GM23338 (cell line): ENCODE results near the gene YAP1. TPM values are rescaled to one million over a fixed set of nuclear protein-coding genes. Genes with fewer than 3 reads are reported as not detected.

Source experiments
- ATAC-seq: fragments of 200-7000 bp; cut with Tn5 transposase; 3 replicates; pipeline ENCODE4 v1.9.1; 2020
- DNase-seq: peaks from one replicate; pipeline ENCODE4 v3.0.0-alpha.2; 2015; ENCODE audit warnings: low spot score
- H2AFZ ChIP-seq: fragments of 200-600 bp; sonication (generic); 2 replicates; pipeline ENCODE4 v1.8.0; 2016; ENCODE audit warnings: antibody characterized with exemption, mild to moderate bottlenecking, moderate library complexity
- H3F3A ChIP-seq: fragments of 200-600 bp; sonication (generic); replicated peaks from 2 replicates; pipeline ENCODE4 v1.8.0; 2017; ENCODE audit warnings: antibody characterized with exemption, mixed run types, low read depth
- H3K27ac ChIP-seq: fragments of 200-600 bp; sonication (generic); 2 replicates; pipeline ENCODE4 v1.6.1; 2016; ENCODE audit warnings: low read depth
- H3K27me3 ChIP-seq: fragments of 200-600 bp; sonication (generic); 2 replicates; pipeline ENCODE4 v1.8.0; 2016; ENCODE audit warnings: mild to moderate bottlenecking, mixed run types, moderate library complexity; ENCODE audit not compliant: insufficient read depth
- H3K36me3 ChIP-seq: fragments of 200-600 bp; sonication (generic); 2 replicates; pipeline ENCODE4 v1.8.0; 2016; ENCODE audit warnings: mild to moderate bottlenecking; ENCODE audit not compliant: insufficient read depth
- H3K4me1 ChIP-seq: fragments of 200-600 bp; sonication (generic); 2 replicates; pipeline ENCODE4 v1.8.0; 2016; ENCODE audit warnings: mild to moderate bottlenecking, moderate library complexity; ENCODE audit not compliant: insufficient read depth
- H3K4me2 ChIP-seq: fragments of 200-600 bp; sonication (generic); 2 replicates; pipeline ENCODE4 v1.7.1; 2017; ENCODE audit warnings: mixed run types
- H3K4me3 ChIP-seq: fragments of 200-600 bp; sonication (generic); 2 replicates; pipeline ENCODE4 v1.6.1; 2016; ENCODE audit warnings: mixed run types
- H3K79me2 ChIP-seq: fragments of 200-600 bp; sonication (generic); replicated peaks from 2 replicates; pipeline ENCODE4 v1.8.0; 2017; ENCODE audit warnings: mild to moderate bottlenecking; ENCODE audit not compliant: insufficient read depth
- H3K9me2 ChIP-seq: fragments of 200-600 bp; sonication (generic); 2 replicates; pipeline ENCODE4 v1.8.0; 2017; ENCODE audit not compliant: insufficient read depth
- H4K20me1 ChIP-seq: fragments of 200-600 bp; sonication (generic); replicated peaks from 2 replicates; pipeline ENCODE4 v1.8.0; 2017; ENCODE audit warnings: mild to moderate bottlenecking; ENCODE audit not compliant: insufficient read depth
- H3K27ac Mint-ChIP-seq: 2 replicates; pipeline ENCODE4 v1.8.0; 2020; ENCODE audit warnings: inconsistent platforms, mild to moderate bottlenecking, moderate library complexity, mixed read lengths
- H3K27me3 Mint-ChIP-seq: 3 replicates; pipeline ENCODE4 v1.8.0; 2022; ENCODE audit warnings: low read depth, mild to moderate bottlenecking, moderate library complexity, mixed read lengths, inconsistent platforms; ENCODE audit not compliant: insufficient read depth, poor library complexity
- H3K36me3 Mint-ChIP-seq: 3 replicates; pipeline ENCODE4 v1.8.0; 2021; ENCODE audit warnings: low read depth, mild to moderate bottlenecking, inconsistent platforms, moderate library complexity, mixed read lengths
- H3K4me1 Mint-ChIP-seq: 3 replicates; pipeline ENCODE4 v1.8.0; 2020; ENCODE audit warnings: mild to moderate bottlenecking, inconsistent platforms, mixed read lengths
- H3K4me3 Mint-ChIP-seq: 3 replicates; pipeline ENCODE4 v1.8.0; 2021; ENCODE audit warnings: moderate library complexity, mild to moderate bottlenecking, inconsistent platforms, mixed read lengths
- H3K9me3 Mint-ChIP-seq: 3 replicates; pipeline ENCODE4 v1.8.0; 2020; ENCODE audit warnings: moderate library complexity, mild to moderate bottlenecking, inconsistent platforms, mixed read lengths
- CREB1 ChIP-seq: fragments of 250-450 bp; sonication (Bioruptor Pico); IDR thresholded peaks from 2 replicates; pipeline ENCODE4 v1.5.0; 2020; ENCODE audit warnings: low read depth, mild to moderate bottlenecking, moderate library complexity
- EZH2 ChIP-seq: fragments of 200-600 bp; sonication (generic); IDR thresholded peaks from one replicate; pipeline ENCODE4 v1.8.0; 2017; ENCODE audit warnings: antibody characterized with exemption, mild to moderate bottlenecking, low read depth; ENCODE audit not compliant: unreplicated experiment
- JUNB ChIP-seq: IDR thresholded peaks from one replicate; pipeline ENCODE4 v1.6.1; 2016; ENCODE audit warnings: antibody characterized with exemption; ENCODE audit not compliant: unreplicated experiment
- NANOG ChIP-seq: IDR thresholded peaks from 2 replicates; pipeline ENCODE4 v1.6.1; 2016; ENCODE audit warnings: antibody characterized with exemption, borderline replicate concordance
- POLR2AphosphoS5 ChIP-seq: IDR thresholded peaks from 2 replicates; pipeline ENCODE4 v1.6.1; 2016; ENCODE audit warnings: antibody characterized with exemption, low read depth
- STAT1 ChIP-seq: IDR thresholded peaks from one replicate; pipeline ENCODE4 v1.6.1; 2016; ENCODE audit warnings: antibody characterized with exemption; ENCODE audit not compliant: unreplicated experiment
- ZNF114 ChIP-seq: fragments of 250-450 bp; sonication (Bioruptor Pico); IDR thresholded peaks from 2 replicates; pipeline ENCODE4 v1.5.0; 2020; ENCODE audit warnings: mild to moderate bottlenecking, moderate library complexity
- polyA plus RNA-seq: library from polyadenylated mRNA; unstranded; fragments of >200 nt; fragmentation: Nextera tagmentation; extraction: Ambion mirVana; gene quantifications from 2 replicates; pipeline ENCODE4 v1.2.1, GENCODE V29; 2016
- total RNA-seq: library from RNA; depleted of rRNA; stranded (reverse); fragments of >200 nt; shearing (Covaris generic); gene quantifications from 2 replicates; pipeline ENCODE4 v1.2.3, GENCODE V29; 2014
- TF ChIP-seq, protein P1 (sequence below): fragments of 250-450 bp; sonication (Bioruptor Pico); IDR thresholded peaks from 2 replicates; pipeline ENCODE4 v1.5.0; 2020; ENCODE audit warnings: mild to moderate bottlenecking, moderate library complexity
- TF ChIP-seq, protein P2 (sequence below), 2 experiments: fragments of 200-600 bp in 1 of 2; sonication (generic) in 1 of 2; conservative IDR thresholded peaks; 2 replicates each; pipeline versions ENCODE4 v1.5.1 to v1.6.1; 2016 to 2017; ENCODE audit warnings: antibody characterized with exemption in 2 of 2, low read depth in 2 of 2, mild to moderate bottlenecking in 2 of 2, moderate library complexity in 1 of 2
- TF ChIP-seq, protein P3 (sequence below): IDR thresholded peaks from one replicate; pipeline ENCODE4 v1.6.1; 2018; ENCODE audit warnings: antibody characterized with exemption; ENCODE audit not compliant: unreplicated experiment
- TF ChIP-seq, protein P4 (sequence below): IDR thresholded peaks from 2 replicates; pipeline ENCODE4 v1.6.1; 2016; ENCODE audit warnings: antibody characterized with exemption

The YAP1 gene
- total and polyA plus RNA-seq, 2 experiments from 2014 or later = 17.2 to 155 TPM

DNA sequence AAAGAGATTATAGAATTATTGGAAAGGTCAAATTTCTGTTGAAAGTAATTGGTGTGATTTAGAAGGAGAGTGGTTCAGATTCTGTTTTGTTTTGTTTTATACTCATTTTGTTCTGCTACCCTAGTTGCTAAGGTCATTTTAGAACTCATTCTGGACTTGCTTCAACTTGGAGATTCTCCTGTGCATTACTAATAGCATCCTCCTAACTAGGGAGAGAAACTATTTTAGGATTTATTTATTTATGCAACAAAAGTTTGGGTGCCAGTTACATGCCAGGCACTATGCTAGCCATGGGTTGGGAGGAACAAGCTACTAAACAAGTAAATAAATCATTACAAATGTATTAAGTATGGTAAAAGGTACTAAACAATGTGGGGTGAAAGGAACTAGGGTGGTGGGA lies 84.0 kb downstream of the YAP1 start:
- no peaks in the 10 kb centered on the region for H3K36me3 ChIP-seq
- DNase-seq (no peak), ATAC-seq (no peak)
- no peak overlapping the region for H3K4me2 ChIP-seq
- H3K4me3 ChIP-seq = no peak overlapping the region
- H3K79me2 ChIP-seq = peaks cover 17% of the 10 kb centered on the region
- H3K4me1 ChIP-seq = peaks cover 28% of the 10 kb centered on the region
- no peak overlapping the region; the same call in 1 of the 2 replicates for H3K27ac Mint-ChIP-seq
- H3K4me3 Mint-ChIP-seq = no peak overlapping the region
- no peak overlapping the region for H2AFZ ChIP-seq
- peaks cover 6% of the 10 kb centered on the region for H3K27me3 Mint-ChIP-seq
- H3F3A ChIP-seq = 0 out of 2 replicates have a peak, but pooled peaks cover 4% of the 10 kb centered on the region
- no peaks in the 10 kb centered on the region for H3K9me2 ChIP-seq
- H3K4me1 Mint-ChIP-seq = peaks cover 42% of the 10 kb centered on the region
- peaks cover 11% of the 10 kb centered on the region for H3K9me3 Mint-ChIP-seq
- H3K27ac ChIP-seq = no peak overlapping the region
- H4K20me1 ChIP-seq = no peaks in the 10 kb centered on the region
- TF ChIP-seq, protein P1, sequence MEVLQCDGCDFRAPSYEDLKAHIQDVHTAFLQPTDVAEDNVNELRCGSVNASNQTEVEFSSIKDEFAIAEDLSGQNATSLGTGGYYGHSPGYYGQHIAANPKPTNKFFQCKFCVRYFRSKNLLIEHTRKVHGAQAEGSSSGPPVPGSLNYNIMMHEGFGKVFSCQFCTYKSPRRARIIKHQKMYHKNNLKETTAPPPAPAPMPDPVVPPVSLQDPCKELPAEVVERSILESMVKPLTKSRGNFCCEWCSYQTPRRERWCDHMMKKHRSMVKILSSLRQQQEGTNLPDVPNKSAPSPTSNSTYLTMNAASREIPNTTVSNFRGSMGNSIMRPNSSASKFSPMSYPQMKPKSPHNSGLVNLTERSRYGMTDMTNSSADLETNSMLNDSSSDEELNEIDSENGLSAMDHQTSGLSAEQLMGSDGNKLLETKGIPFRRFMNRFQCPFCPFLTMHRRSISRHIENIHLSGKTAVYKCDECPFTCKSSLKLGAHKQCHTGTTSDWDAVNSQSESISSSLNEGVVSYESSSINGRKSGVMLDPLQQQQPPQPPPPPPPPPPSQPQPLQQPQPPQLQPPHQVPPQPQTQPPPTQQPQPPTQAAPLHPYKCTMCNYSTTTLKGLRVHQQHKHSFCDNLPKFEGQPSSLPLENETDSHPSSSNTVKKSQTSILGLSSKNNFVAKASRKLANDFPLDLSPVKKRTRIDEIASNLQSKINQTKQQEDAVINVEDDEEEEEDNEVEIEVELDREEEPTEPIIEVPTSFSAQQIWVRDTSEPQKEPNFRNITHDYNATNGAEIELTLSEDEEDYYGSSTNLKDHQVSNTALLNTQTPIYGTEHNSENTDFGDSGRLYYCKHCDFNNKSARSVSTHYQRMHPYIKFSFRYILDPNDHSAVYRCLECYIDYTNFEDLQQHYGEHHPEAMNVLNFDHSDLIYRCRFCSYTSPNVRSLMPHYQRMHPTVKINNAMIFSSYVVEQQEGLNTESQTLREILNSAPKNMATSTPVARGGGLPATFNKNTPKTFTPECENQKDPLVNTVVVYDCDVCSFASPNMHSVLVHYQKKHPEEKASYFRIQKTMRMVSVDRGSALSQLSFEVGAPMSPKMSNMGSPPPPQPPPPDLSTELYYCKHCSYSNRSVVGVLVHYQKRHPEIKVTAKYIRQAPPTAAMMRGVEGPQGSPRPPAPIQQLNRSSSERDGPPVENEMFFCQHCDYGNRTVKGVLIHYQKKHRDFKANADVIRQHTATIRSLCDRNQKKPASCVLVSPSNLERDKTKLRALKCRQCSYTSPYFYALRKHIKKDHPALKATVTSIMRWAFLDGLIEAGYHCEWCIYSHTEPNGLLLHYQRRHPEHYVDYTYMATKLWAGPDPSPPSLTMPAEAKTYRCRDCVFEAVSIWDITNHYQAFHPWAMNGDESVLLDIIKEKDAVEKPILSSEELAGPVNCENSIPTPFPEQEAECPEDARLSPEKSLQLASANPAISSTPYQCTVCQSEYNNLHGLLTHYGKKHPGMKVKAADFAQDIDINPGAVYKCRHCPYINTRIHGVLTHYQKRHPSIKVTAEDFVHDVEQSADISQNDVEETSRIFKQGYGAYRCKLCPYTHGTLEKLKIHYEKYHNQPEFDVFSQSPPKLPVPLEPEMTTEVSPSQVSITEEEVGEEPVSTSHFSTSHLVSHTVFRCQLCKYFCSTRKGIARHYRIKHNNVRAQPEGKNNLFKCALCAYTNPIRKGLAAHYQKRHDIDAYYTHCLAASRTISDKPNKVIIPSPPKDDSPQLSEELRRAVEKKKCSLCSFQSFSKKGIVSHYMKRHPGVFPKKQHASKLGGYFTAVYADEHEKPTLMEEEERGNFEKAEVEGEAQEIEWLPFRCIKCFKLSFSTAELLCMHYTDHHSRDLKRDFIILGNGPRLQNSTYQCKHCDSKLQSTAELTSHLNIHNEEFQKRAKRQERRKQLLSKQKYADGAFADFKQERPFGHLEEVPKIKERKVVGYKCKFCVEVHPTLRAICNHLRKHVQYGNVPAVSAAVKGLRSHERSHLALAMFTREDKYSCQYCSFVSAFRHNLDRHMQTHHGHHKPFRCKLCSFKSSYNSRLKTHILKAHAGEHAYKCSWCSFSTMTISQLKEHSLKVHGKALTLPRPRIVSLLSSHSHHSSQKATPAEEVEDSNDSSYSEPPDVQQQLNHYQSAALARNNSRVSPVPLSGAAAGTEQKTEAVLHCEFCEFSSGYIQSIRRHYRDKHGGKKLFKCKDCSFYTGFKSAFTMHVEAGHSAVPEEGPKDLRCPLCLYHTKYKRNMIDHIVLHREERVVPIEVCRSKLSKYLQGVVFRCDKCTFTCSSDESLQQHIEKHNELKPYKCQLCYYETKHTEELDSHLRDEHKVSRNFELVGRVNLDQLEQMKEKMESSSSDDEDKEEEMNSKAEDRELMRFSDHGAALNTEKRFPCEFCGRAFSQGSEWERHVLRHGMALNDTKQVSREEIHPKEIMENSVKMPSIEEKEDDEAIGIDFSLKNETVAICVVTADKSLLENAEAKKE (CRISPR knock-in tag) = no peak
- TF ChIP-seq EZH2 = no peak
- TF ChIP-seq, protein P2, sequence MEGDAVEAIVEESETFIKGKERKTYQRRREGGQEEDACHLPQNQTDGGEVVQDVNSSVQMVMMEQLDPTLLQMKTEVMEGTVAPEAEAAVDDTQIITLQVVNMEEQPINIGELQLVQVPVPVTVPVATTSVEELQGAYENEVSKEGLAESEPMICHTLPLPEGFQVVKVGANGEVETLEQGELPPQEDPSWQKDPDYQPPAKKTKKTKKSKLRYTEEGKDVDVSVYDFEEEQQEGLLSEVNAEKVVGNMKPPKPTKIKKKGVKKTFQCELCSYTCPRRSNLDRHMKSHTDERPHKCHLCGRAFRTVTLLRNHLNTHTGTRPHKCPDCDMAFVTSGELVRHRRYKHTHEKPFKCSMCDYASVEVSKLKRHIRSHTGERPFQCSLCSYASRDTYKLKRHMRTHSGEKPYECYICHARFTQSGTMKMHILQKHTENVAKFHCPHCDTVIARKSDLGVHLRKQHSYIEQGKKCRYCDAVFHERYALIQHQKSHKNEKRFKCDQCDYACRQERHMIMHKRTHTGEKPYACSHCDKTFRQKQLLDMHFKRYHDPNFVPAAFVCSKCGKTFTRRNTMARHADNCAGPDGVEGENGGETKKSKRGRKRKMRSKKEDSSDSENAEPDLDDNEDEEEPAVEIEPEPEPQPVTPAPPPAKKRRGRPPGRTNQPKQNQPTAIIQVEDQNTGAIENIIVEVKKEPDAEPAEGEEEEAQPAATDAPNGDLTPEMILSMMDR (conservative IDR thresholded peaks at IDR 0.05; ENCODE audit: low read depth in 2 of 2) = no peak
- TF ChIP-seq ZNF114 (CRISPR knock-in tag) = no peak
- TF ChIP-seq STAT1 = no peak
- TF ChIP-seq POLR2AphosphoS5 = no peak
- TF ChIP-seq, protein P3, sequence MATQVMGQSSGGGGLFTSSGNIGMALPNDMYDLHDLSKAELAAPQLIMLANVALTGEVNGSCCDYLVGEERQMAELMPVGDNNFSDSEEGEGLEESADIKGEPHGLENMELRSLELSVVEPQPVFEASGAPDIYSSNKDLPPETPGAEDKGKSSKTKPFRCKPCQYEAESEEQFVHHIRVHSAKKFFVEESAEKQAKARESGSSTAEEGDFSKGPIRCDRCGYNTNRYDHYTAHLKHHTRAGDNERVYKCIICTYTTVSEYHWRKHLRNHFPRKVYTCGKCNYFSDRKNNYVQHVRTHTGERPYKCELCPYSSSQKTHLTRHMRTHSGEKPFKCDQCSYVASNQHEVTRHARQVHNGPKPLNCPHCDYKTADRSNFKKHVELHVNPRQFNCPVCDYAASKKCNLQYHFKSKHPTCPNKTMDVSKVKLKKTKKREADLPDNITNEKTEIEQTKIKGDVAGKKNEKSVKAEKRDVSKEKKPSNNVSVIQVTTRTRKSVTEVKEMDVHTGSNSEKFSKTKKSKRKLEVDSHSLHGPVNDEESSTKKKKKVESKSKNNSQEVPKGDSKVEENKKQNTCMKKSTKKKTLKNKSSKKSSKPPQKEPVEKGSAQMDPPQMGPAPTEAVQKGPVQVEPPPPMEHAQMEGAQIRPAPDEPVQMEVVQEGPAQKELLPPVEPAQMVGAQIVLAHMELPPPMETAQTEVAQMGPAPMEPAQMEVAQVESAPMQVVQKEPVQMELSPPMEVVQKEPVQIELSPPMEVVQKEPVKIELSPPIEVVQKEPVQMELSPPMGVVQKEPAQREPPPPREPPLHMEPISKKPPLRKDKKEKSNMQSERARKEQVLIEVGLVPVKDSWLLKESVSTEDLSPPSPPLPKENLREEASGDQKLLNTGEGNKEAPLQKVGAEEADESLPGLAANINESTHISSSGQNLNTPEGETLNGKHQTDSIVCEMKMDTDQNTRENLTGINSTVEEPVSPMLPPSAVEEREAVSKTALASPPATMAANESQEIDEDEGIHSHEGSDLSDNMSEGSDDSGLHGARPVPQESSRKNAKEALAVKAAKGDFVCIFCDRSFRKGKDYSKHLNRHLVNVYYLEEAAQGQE = no peak
- TF ChIP-seq NANOG = no peak
- no peak for TF ChIP-seq CREB1
- TF ChIP-seq, protein P4, sequence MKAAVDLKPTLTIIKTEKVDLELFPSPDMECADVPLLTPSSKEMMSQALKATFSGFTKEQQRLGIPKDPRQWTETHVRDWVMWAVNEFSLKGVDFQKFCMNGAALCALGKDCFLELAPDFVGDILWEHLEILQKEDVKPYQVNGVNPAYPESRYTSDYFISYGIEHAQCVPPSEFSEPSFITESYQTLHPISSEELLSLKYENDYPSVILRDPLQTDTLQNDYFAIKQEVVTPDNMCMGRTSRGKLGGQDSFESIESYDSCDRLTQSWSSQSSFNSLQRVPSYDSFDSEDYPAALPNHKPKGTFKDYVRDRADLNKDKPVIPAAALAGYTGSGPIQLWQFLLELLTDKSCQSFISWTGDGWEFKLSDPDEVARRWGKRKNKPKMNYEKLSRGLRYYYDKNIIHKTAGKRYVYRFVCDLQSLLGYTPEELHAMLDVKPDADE = no peak
- TF ChIP-seq JUNB = no peak
- H3K36me3 Mint-ChIP-seq = peaks cover 21% of the 10 kb centered on the region
- H3K27me3 ChIP-seq = no peaks in the 10 kb centered on the region
